Right renal pelvis (tissue), 4 donors: Measurements from ENCODE around the gene PRPF8. TPM values are rescaled to one million over a fixed set of nuclear protein-coding genes. Genes with fewer than 3 reads are reported as not detected.
"Not testable (repeated sequence)": the region's sequence is repeated elsewhere in the genome, so short reads cannot be mapped to it uniquely, and the experiment has no call there.

Experiments
- DNase-seq, 4 donors: peaks; one replicate each; pipeline ENCODE4 v3.0.0-alpha.2; 2013; ENCODE audit warnings: low read depth in 4 of 4, low spot score in 3 of 4, missing footprints in 1 of 4
- polyA plus RNA-seq, 4 donors: library from polyadenylated mRNA; unstranded; fragments of 120-200 nt; gene quantifications; one replicate each; pipeline ENCODE4 v1.2.1, GENCODE V29; 2013; ENCODE audit not compliant: insufficient read length in 4 of 4

PRPF8 gene
- polyA plus RNA-seq, 4 donors, result 271 to 310 (median 285) TPM

DNA sequence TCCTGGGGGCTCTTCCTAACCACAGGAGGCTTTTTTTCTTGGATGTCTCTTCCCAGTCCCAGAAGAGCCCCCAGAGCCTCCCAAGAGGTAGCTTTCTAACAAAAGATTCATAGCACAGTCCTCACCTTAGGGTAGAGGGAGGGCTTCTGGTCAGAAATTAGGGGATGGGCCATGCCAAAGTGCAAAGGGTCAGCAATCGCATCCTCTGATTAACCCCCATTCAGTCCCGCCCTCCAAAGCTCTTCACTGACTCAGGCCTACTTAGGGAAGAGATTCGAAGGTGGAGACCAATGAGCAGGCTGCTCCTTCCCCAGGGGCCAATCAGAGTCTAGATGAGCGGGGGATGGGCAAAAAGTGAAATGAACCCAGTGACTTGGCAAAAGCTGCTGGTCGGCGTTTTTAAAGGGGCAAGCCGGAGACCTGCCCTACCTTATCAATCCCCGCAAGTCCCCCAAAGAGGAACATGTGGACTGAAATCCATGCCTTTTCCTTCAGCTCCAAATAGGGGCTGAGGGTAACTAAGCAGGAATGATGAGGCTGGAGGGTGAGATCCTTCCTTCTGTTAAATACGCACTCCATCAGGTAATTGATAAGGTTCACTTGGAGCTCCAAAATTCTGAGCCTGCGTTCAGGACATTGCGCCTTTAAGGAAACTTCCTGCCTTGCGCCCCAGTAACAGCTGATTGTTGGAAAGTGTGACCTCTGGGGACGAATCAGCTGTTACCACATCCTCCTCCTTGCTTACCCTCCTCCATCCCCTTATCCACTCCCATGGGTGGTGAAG lies 32.4 kb upstream of the PRPF8 start:
- DNase-seq, result peak; percentile 87 to 97 (median 94)

DNA sequence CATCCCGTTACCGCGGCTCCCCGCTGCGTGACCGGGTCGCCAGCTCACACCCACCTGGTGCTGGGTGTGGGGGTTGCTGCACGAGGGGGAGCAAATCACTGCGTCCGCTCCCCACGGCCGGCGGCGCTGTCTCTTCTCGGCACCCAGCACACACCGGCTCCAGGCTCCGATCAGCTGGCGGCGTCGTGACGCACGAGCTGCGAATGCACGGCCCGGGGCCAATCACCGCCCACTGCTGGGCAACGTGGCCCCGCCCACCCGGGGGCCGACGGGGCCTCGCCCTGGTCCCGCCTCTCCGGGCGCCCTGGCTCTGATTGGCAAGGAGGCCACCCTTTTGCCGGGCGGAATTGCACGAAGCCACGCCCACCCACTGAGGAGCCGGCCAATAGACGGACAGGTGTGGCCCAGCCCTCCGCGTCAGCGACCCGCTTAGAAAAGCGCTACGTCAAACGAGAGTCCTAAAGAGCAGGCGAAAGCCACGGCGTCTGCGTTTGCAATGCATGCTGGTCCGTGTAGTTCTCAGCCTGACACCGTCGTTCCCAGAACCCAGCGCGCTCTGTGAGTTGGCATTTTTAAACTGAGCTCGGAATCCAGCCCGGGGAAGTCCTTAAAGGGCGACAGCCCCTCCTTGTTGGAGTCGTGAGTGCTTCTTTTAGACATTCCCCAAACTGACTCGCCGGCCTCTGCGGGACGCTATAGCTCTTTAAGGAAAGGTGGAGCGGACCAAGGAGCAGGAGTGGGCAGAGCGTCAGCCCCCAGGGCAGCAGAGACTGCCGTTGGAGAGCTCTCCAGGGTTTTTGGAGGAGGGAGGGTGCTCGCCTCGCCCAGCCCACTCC lies 31.6 kb upstream of the PRPF8 start:
- peak; percentile 99 for DNase-seq

DNA sequence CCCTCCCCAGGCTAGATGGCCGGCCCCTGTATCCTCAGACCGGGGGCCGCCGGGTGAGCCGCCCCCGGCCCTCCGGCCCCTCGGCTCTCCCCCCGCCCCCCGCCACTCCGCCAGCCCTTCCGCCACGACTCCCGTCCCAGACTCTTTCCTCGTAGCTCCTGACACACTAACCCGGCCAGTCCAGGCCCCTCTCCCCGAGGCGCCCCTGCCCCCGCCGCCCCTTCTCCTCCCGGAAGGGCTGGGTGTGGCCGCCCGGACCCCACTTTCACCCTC lies 31.1 kb upstream of the PRPF8 start:
- no peak for DNase-seq

DNA sequence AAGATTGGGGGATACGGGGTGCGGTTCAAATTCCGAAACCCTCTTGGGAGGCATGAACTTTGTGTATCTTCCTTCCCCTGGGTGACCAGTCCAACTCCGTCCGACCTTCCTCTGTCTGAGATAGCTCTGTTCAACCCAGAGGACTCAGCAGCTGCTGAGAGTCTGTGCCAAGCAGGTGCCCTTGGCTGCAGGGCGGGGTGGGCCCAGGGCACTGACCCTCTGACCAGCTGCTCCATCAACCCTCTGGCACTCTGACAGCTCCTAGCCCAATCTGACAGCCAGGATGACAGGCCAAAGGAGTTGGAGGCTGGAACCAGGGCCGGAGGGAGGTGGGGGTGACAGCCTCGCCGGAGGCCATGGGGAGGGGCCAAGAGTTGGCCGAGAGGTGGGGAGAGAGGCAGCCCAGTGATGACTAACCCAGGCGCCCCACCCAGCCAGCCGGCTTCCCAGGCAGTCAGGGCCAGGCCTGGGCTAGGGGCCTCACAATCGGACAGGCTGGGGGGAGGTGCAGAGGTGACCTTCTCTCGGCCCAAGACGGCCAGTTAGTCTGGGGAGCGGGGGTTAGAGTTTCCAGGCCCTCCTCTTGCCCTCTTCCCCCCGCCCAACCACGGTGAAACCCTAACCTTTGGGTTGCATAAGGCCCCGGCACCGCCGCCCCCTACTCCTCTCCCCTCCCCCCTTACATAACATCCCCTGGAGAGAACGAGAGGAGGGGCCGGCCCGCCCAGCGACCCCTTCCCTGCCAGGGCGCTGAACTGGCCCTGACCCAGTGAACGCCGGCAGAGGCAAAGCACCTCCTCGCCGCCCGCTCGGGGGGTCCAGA lies 30.5 kb upstream of the PRPF8 start:
- DNase-seq, result no peak

DNA sequence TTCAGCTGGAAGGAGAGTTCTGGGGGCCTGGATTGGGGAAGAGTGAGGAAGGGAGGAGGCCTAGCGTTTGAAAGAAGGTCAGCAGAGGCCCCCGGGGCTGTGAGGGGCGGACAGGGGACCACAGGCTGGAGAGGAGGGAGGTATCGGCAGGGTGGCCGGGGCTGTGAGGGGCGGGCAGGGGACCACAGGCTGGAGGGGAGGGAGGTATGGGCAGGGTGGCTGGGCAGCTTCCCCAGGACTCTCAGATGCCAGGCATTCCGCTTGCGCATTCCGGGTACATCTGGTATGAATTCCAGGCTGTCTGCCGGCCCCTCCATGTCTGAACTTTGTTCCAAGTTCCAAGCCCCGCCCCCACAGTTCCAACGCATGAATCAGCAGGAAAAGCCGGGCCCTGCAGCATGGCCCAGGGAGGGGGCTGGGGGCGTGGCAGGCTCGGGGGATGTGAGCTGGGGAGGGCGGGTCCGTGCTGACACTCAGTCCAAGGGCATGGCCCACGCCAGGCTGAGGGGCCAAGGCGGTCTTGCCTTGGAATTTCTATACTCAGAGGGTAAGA lies 29.8 kb upstream of the PRPF8 start:
- DNase-seq, result peak in 3 of 4 donors; percentile 85 to 89 (median 88)

DNA sequence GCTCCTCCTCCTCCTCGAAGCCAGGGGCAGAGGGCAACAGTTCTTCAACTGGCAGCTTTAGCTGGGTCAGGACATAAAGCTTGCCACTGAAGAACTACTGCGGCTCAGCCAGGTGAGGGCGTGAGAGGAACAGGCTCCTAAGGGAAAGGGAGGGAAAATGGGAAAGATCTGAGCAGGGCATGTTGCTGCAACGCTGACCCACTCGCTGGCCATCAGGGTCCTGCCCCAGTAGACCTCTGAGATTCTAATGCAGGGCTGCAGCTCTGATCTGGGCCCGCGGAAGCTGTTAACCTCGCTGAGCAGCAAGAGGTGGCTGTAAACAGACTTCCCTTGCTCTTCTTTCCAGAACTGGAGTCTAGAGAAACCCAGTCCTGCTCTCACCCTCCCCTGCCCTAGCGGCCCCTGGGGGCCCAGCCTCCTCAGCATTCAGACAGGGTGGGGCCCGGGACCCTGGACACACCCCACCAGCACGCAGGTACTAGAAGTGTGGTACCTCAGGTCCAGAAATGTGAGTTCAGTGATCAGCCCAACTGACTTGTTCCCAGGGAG lies 29.3 kb upstream of the PRPF8 start:
- no peak for DNase-seq

DNA sequence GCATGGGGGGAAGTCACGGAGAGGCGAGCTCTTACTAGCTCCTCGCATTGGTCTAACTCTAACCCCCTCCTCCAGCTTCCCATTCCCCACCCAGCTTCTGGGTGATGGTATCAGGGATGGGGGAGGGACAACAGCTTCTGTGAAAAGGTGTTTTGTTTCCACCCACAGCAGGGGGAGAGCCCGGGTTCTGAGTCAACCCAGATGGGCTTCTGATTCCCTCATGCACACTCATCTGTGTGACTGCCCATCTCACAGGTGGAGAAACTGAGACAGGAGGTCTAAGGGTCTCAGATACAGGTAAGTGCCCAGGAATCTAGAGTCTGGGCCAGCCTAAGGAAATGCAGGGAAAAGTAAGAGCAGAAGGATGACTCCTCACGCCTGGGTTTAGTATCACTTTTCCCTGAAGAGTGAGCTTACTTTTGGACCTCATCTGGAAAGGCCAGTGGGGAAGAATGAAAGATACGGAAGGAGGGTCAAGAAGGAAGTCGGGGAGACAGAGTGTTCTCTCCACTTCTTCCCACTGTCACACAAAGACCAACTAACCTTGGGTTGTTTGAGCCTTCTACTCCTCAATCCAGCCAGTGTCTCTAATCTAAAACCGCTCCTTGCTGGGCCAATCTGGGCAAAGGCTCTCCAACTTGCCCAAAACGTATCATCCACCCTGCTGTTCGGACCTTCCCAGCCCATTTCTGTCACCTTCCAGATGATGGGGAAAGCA lies 28.7 kb upstream of the PRPF8 start:
- DNase-seq, result no peak

DNA sequence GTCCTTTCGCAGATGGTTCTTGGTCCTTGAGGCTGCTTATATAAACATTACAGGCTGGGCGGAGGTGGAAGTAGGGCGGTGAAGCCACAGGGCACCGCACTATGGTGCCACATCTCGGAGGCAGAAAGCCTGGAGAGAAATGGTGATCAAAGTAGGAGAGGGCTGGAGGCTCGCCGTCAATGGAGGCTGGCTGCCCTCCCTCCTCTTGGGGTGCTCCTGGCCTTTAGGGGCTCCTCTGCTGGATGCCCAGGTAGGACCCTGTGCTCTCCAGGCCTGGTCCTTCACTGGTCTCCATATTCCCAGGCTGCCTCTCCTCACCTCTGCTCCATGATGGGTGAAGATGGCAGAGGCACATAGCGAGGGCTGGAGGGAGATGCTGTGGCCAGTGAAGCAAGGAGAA lies 27.6 kb upstream of the PRPF8 start:
- no peak for DNase-seq

DNA sequence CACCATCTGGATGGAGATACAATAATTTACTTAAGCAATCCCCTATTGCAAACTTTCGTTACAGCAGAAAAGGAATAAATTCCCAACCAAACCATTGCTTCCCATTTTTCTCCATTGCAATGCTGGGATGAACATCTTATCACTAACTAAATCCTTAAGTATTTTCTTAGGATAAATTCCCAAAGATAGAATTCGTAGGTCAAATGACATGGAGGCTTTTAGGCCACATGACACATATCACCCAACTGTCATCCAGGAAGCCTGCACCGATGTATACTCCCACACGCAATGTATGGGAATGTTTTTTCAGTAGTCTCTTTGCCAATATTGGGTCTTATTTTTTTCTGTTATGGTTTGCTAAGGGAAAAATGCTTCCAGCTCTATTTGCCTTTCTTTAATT lies 27.1 kb upstream of the PRPF8 start:
- no peak for DNase-seq

DNA sequence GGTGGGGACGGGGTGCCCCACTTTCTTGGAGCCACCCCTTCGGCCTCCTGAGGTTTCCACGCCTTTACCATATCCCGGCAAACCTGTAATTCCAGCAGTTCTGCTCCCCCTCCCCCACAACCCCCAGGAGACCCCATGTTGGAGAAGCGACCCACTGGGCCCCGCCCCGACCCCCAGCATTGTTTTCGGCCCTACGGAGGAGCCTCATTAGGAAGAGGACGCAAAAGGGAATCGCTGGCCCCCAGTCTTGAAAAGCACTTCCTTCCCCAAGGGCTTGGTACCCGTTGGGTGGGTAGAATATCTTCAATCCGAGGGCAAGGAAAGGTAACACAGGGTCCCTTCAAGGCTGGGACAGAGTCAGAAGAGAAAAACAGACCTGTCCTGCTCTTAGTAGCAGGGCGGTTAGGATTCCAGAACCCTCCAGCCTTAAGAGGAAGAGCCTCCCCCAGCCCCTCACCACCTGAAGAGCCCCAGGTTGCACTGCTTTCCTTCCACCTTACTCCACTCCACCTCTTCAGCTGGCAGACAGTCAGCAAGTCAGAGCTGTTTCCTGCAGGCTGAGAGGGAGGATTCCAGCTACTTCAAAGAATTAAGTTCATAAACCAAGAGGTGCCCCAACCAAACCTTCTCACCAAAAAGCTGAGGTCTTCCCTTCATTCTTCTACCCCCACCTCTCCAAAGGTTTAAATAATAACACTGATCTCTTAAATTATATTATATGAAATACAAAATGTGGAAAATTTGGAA lies 26.3 kb upstream of the PRPF8 start:
- DNase-seq, result no peak

DNA sequence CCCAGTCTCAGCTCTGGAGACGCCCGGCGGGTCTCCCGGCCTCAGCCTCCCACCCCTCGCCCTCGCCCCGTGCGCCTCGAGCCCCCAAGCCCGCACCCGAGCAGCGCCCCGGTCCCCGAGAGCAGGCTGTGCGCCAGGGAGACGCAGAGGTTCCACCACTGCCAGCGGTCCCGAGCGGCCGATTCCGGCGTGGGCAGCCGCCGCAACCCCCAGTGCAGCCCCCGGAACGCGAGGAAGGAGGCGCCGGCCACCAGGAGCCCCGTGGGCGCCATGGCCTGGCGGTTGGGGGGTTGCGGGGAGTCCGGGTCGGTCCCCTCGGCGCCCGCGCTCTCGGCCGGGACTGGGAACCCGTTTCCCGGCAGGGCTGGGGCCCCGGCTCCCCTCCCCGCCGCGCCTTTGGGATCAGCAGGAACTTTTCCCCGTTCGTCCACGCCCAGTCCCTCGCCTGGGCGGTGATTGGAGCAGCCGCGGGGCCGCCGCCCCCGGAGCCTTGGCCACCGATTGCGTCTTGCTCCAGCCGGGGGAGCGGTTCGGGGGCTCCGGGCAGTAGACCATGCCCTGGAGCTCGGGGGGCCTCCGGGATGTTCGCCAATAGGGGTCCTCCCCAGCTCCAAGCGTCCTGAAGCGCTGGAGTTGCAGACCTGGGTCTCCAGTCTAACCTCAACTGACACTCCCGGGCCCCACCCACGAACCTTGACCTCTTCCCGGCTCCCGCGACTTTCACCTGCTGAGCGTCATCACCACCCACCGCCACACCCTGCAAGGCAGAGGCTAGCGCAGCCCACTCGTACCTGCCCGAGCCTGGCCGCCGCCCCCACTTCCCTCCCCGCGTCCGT lies 25.5 kb upstream of the PRPF8 start, which contains the start of gene TLCD2:
TLCD2 (minus strand) TSS at position 407 of the 836 bp plus-strand sequence; CDS start at position 272, 135 bp downstream.
- no peak for DNase-seq

DNA sequence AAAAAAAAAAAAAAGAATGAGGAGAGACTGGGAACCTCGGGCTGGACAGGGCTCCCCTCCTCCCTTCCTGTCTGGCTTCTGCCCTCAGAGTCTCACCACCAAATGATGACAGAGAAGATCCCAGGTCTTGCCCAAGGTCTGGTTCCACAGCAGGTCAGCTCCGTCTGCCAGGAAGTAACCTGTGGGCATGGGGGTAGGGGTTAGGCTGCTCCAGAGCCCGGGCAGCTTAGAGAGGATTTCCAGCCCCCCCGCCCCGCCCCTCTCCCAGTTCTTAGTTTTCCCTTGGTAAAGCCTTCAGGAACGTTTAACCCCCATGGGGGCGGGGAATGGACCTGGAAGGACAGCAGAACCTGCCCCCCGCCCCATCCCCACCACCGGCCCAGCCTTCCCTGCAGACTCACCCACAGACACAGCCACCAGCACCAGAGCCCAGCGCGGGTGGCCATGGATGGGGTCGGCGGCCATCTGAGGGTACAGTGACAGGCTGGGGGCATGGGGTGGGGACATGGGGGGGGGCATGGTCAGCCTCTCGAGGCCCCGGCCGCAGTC lies 24.8 kb upstream of the PRPF8 start:
- DNase-seq, result no peak

DNA sequence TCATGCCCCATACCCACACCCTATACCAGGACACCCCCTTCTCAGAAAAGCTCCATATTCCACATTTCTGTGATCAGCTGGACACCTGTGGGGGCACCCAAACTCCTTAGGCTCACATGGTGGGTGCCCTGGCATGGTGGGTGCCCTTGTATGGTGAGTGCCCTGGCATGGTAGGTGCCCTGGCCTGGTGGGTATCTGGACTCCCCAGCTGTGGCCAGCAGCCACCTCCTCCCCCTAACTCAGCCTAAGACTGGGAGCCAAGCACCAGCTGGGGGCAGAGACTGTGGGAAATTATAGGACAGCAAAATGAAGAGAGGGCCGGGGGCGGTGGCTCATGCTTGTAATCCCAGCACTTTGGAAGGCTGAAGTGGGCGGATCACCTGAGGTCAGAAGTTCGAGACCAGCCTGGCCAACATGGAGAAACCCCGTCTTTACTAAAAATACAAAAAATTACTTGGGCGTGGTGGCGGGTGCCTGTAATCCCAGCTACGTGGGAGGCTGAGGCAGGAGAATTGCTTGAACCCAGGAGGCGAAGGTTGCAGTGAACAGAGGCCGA lies 24.2 kb upstream of the PRPF8 start:
- DNase-seq, result not testable (repeated sequence)

DNA sequence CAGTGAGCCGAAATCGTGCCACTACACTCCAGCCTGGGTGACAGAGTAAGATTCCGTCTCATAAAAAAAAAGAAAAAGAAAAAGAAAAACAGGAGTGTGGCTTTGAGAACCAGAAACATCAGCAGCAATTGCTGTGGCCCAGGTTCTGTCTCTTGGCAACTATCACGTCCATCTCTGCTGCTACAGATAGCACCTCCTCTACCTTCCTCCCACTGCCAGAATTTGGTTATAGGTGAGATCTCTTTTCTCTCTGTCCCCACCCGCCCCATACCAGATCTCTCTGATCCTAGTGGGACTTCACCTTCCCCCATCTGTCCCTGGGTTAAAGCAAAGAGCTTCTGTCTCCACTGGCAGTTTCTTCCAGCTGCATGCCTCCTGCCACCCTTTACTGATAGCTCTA lies 22.4 kb upstream of the PRPF8 start:
- DNase-seq, result no peak

DNA sequence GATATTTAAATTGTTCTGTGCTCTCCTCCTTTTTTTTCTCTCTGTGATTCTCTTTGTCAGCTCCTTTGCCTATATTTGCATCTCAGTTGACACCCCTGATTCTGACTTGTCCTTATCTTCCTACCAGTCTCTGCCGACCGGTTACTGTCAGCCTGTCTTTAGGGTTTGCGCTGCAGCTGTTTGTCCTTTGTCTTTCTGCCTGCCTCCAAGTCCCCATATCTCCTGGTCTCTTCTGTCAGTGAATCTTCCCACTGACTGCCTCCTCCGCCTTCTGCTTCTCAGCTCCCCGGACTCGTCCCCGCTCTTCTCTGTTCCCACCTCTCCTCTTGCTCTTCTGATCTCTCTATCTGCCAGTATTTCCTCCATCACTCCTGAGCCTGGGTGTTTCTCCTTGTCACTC lies 20.3 kb upstream of the PRPF8 start:
- DNase-seq, result no peak

DNA sequence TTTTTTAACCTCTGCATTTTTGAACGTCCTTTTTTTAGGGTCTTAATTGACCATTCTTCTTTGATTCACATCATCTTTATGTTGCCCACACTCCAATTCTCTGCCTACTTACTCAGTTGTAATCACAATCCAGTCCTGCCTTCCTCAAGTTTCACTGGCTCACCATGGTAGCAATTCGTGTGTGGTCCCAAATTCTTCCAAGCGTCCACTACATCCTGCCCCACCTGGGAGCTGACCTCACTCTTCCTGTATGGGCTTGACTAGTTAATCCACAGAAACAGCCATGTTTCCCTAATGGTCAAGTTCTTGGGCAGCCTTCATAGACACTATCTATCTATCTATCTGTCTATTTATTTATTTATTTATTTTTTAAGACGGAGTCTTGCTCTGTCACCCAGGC lies 18.4 kb upstream of the PRPF8 start:
- DNase-seq, result no peak

DNA sequence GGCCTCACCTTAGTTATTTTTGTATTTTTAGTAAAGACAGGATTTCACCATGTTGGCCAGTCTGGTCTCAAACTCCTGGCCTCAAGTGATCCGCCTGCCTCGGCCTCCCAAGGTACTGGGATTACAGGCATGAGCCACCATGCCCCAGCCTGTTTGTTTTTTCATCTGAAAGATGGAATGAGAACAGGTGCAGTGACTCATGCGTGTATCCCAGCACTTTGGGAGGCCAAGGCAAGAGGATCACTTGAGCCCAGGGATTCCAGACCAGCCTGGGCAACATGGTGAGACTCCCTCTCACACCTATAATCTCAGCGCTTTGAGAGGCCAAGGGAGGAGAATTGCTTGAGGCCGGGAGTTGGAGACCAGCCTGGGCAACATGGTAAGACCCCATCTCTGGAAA lies 15.2 kb upstream of the PRPF8 start:
- not testable (repeated sequence) for DNase-seq

DNA sequence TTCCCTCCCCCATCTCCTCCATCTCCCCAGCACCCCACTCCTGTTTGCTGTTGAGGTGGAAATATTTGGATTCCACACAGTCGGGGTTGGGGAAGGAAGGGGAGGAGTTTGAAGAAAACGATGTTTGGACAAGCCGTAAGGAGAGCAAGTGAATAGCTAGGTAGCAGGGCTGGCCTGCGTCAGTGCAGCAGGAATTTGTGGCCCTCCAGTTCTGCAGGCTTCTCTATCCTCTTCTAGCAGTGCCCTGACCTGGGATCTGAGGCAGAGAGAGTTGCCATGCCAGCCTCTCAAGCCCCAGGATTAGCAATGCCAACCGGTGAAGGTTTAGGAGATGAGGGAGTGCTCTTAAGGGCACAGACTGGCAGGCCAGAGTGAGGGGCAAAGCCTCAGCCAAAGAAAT lies 13.0 kb upstream of the PRPF8 start:
- DNase-seq, result no peak
